ENCODE data around the gene CCNB3. TPM values are rescaled to one million over a fixed set of nuclear protein-coding genes. Genes with fewer than 3 reads are reported as not detected.
"Not testable (repeated sequence)": the region's sequence is repeated elsewhere in the genome, so short reads cannot be mapped to it uniquely, and the experiment has no call there.

CCNB3 gene
- 0.48 and 1.2 TPM in 2 replicates for total RNA-seq (2014; rRNA removed; shearing (Covaris generic))

- peak; percentile 86 for DNase-seq (ENCODE audit: low read depth)
Measured at GRCh38 chrX:50204364-50204899, at the start of gene CCNB3. Gene CCNB3 (plus strand): TSS chrX:50204765. CDS start chrX:50285164, 80,399 bp downstream.

- peak; percentile 54 for DNase-seq (ENCODE audit: low read depth)
Measured at GRCh38 chrX:50157545-50158135, 46.9 kb upstream of the CCNB3 start.

GRCh38 chrX:50158593-50158992 is 46.0 kb upstream of the CCNB3 start:
- no peak for DNase-seq (ENCODE audit: low read depth)

GRCh38 chrX:50161127-50161526 is 43.4 kb upstream of the CCNB3 start:
- DNase-seq (ENCODE audit: low read depth) = peak; percentile 21

- no peak for DNase-seq (ENCODE audit: low read depth)
Measured at GRCh38 chrX:50165727-50166126, 38.8 kb upstream of the CCNB3 start.

GRCh38 chrX:50167366-50167765 is 37.2 kb upstream of the CCNB3 start:
- DNase-seq (ENCODE audit: low read depth) = no peak

- peak; percentile 28 for DNase-seq (ENCODE audit: low read depth)
Measured at GRCh38 chrX:50168241-50168687, 36.3 kb upstream of the CCNB3 start.

- no peak for DNase-seq (ENCODE audit: low read depth)
Measured at GRCh38 chrX:50169717-50170116, 34.8 kb upstream of the CCNB3 start.

- peak; percentile 29 for DNase-seq (ENCODE audit: low read depth)
Measured at GRCh38 chrX:50180073-50180940, 24.3 kb upstream of the CCNB3 start.

GRCh38 chrX:50183891-50184290 is 20.7 kb upstream of the CCNB3 start:
- no peak for DNase-seq (ENCODE audit: low read depth)

- no peak for DNase-seq (ENCODE audit: low read depth)
Measured at GRCh38 chrX:50188859-50189600, 15.5 kb upstream of the CCNB3 start.

GRCh38 chrX:50198348-50198747 is 6.2 kb upstream of the CCNB3 start:
- DNase-seq (ENCODE audit: low read depth) = peak; percentile 27

- DNase-seq (ENCODE audit: low read depth) = no peak
Measured at GRCh38 chrX:50200907-50201306, 3.7 kb upstream of the CCNB3 start, which contains the start of gene AKAP4. Gene AKAP4 (minus strand): TSS chrX:50201007. CDS start chrX:50200889, 118 bp downstream.

- DNase-seq (ENCODE audit: low read depth) = no peak
Measured at GRCh38 chrX:50202539-50202938, 2.0 kb upstream of the CCNB3 start.

- no peak for DNase-seq (ENCODE audit: low read depth)
Measured at GRCh38 chrX:50206753-50207152, 2.2 kb downstream of the CCNB3 start.

- DNase-seq (ENCODE audit: low read depth) = peak; percentile 32
Measured at GRCh38 chrX:50211510-50211909, 6.9 kb downstream of the CCNB3 start.

- no peak for DNase-seq (ENCODE audit: low read depth)
Measured at GRCh38 chrX:50281253-50281652, 76.7 kb downstream of the CCNB3 start.

GRCh38 chrX:50327235-50327634 is 122.7 kb downstream of the CCNB3 start:
- no peak for DNase-seq (ENCODE audit: low read depth)

- not testable (repeated sequence) for DNase-seq (ENCODE audit: low read depth)
Measured at GRCh38 chrX:50332668-50333067, 128.1 kb downstream of the CCNB3 start.

GRCh38 chrX:50333308-50333707 is 128.7 kb downstream of the CCNB3 start:
- DNase-seq (ENCODE audit: low read depth) = no peak

- DNase-seq (ENCODE audit: low read depth) = no peak
Measured at GRCh38 chrX:50343917-50344316, 139.4 kb downstream of the CCNB3 start.

GRCh38 chrX:50372966-50373365 is 168.4 kb downstream of the CCNB3 start:
- DNase-seq (ENCODE audit: low read depth) = no peak

Data from RPMI7951 (cell line).